Measurements from ENCODE around the gene DHRS4.
"Not testable (repeated sequence)": the region's sequence is repeated elsewhere in the genome, so short reads cannot be mapped to it uniquely, and the experiment has no call there.

Gene DHRS4

DNA sequence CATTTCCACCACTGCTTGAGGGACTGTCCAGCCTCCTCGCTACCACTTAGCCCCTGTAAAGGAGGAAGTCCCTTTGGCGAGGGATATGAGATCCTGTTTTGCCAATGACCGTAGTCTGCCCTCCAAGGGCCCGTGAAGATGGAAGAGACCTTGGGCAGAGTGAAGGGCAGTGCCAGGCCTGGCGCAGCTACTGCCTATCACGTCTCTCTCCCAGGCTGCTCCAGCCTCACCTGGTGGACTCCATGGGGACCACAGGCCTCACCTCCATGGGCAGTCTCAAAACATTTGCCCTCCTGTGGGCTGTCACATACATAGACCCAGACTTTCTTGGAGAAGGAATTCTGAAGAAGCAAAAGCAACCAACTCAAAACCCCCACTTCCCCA is 34.6 kb downstream of the DHRS4 start:
- DNase-seq: not testable (repeated sequence)

DNA sequence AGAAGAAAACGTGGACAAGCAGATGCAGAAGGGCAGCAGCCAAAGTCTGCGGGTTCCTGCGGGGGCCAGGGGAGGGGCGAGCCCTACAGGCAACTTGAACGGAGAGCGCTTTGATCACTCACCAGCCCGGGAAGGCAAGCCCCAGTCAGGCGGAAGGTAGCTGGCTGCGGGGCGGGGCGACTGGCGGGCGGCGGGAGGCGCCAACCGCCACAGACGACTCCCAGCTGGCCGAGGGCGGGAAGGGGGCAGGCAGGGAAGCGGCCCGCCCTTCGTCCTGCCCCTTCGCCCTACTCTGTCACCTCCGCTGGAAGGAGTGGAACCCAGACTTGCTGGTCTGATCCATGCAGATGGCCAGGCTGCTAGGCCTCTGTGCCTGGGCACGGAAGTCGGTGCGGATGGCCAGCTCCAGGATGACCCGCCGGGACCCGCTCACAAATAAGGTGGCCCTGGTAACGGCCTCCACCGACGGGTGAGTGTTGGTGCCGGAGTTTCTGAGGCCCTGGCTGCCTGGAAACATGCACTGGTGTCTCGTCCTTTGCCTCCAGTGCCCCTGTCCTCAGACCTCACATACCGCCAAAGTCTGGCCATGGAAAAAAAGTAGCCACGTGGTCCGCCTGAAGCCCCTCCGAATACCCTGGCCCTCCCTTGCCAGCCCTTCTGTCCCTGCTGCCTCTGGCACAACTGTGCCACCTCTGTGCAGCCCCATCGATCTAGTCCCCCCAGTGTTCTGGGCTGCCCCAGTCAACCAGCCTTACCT is 35.2 kb downstream of the DHRS4 start, which contains the start of gene DHRS4L2:
Gene DHRS4L2 (plus strand): TSS at position 323 of the 757 bp plus-strand sequence. CDS start 19 bp downstream, at position 342.
- DNase-seq: peak; percentile 68

DNA sequence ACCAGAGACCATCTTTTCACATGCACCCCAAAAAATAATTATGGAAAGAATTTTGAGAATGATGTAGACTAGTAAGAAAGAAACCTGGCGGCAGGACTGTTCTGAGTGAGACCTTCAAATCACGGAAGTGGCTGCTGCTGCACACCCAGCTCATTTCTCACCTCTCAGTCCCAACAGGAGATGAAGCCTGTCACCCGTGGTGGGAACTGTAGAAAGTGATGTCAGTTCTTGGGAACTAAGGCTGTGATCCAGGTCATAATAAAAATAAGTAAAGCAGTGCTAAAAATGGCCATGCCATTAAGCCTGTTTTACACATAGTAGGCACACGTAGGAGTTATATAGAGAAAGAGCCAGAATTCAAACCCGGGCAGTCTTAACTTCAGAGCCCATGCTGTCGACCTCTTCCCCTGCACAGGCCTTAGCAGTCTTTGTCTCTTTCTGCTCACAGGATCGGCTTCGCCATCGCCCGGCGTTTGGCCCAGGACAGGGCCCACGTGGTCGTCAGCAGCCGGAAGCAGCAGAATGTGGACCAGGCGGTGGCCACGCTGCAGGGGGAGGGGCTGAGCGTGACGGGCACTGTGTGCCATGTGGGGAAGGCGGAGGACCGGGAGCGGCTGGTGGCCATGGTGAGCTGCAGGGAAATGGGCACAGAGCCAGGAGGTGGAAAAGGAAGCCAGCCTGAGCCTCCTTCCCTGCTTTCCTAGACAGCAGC is 36.3 kb downstream of the DHRS4 start:
- DNase-seq: not testable (repeated sequence)

DNA sequence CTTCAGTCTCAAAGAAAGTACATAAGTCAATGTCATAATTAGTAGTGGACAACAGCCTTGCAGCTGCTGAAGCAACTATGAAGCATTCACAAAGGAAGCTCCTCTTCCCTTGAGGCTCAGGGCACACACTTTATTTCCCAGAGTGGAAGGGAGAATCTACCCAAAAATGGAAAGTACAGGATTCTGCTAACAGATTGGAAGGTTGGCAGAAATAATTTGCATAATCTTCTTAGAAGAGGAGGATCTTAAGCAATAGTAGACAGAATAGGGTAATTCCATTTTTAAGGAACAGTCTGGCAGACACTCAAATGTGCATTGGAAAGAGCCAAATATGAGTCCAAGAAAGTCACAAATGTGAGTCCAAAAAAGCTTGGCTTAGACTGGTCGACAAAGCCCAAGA is 37.4 kb downstream of the DHRS4 start:
- not testable (repeated sequence) for DNase-seq

DNA sequence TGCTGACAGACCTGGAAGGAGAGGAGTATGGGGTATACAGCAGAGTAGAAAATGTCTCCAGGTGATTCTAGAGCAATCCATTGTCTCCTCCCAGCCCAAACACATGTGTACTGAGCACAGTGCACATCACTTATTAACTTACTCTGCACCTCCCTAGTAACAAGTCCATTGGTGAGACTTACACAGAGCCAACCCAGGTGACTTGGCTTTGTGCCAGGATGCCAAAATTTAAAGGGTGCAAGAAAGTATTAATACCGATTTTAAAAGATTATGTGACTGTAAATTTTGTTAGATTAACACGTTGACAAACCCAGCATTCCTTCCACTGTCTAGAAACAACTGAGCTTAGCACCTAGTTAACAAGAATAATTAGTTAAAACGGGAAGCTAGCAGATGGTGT is 39.5 kb downstream of the DHRS4 start:
- not testable (repeated sequence) for DNase-seq

DNA sequence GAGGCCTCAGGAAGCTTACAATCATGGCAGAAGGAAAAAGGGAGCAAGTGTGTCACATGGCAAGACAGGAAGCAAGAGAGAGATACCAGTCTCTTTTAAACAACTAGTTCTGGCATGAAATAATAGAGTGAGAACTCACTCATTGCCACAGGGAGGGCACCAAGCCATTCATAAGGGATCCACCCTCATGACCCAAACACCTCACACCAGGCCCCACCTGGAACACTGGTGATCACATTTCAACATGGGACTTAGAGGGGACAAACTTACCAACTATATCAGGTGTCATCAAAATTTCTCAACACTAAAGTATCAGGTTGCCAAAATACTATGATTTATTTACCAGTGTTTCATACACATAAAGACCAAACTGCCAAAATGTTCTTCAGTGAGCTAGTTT is 42.4 kb downstream of the DHRS4 start:
- DNase-seq: not testable (repeated sequence)

DNA sequence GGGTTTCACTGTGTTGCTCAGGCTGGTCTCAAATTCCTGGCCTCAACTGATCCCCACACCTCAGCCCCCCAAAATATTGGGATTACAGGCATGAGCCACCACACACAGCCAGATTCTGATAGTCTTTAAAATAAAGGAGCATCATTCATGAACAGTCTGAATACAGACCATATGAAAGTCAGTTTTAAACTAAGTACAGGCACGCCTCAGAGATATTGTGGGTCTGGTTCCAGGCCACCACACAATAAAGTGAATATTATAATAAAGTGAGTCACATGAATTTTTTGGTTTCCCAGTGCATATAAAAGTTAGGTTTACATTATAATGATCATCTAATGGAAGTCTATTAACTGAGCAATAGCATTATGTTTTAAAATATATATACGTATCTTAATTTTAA is 43.3 kb downstream of the DHRS4 start:
- not testable (repeated sequence) for DNase-seq

DNA sequence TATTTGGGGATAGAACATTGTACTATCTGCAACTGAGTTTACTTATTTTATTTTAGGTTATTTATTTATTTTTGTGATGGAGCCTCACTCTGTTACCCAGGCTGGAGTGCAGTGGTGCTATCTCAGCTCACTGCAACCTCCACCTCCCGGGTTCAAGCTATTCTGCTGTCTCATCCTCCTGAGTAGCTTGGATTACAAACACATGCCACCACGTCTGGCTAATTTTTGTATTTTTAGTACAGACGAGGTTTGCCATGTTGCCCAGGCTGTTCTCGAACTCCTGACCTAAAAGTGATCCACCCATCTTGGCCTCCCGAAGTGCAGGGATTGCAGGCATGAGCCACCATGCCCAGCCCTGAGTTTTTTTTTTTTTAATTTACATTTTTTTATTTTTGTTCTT is 46.1 kb downstream of the DHRS4 start:
- not testable (repeated sequence) for DNase-seq

DNA sequence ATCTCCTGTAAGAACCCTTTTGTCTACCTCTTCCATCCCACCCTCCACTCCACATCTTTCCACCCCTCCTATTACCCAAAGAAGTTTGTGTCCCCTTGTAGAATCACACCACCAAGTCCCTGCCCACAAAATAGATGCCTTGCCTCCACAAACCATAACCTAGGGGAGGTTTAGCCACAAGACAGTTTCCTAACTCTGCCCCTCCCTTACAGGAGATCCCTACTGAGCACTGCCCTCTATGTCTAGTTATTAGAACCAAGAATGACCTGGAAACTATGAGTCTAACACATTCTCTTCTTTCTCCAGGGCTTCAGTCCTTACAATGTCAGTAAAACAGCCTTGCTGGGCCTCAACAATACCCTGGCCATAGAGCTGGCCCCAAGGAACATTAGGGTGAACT is 47.5 kb downstream of the DHRS4 start:
- not testable (repeated sequence) for DNase-seq

DNA sequence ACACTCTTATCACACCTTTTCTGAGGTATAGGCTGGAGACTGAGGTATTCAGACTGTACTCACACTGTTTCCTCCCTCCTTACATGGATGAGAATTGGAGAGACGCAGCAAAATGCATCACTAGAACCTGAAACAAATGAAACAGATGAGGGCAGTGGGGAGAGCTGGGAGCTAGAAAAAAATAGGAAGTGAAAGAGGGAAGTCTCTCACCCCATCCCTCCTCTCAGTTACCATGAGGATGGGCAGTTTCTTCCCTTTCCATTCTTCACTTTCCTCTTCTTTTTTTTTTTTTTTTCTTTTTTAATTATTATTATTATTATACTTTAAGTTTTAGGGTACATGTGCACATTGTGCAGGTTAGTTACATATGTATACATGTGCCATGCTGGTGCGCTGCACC is 48.1 kb downstream of the DHRS4 start:
- DNase-seq: not testable (repeated sequence)

DNA sequence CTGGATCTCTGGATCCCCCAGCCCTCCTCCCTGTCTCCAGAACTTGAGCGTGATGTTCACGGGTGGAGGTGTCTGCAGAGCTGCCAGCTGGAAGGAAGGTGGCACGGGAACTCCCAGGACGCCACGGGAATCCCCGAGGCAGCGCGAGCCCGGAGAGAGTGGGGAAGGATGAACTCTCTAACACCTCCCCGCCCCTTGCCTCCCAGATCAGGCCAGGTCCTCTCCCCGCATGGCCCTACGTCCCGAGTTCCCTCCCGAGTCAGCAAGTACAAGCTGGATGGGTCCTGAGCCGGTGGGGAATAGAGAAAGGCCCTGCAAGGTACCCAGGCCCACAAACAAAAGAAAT is 52.9 kb downstream of the DHRS4 start:
- not testable (repeated sequence) for DNase-seq

DNA sequence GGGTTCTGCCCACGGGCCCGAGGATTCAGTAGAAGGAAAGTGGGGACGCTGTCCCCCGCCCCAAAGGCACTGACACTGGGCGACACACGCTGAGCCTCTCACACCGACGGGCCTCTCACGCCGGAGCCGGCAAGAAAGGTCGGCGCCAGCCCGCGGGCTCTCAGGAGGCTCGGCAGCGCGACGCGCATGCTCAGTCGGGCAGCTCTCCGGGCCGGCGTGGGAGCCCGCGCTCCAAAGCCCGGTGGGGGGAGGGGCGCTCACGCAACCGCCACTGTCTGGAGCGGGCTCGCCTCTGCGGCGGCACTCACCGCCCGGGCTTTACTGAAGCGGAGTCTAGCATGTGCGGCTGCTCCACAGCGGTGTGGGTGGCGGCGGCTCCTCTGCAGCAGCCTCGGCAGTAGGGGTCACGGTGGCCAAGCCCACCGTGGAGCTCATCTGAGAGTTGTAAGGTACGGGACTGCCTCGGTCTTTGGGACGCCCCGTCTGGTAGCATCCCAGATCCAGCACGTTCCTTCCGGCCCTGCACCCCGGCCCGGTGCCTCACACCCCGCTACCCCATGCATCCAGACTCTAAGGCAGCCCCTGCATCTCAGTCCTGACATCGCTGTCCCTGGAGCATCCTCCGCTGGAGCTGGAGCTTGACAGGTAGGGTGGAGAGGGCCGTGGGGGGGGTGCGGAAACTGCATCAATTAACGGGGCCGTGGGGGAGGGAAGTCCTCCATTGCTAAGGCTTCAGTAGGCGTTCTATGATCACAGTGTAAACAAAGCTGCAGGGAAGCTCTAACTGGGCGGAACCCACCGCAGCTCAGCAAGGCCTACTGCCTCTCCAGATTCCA is 53.5 kb downstream of the DHRS4 start:
- DNase-seq: peak; percentile 64

DNA sequence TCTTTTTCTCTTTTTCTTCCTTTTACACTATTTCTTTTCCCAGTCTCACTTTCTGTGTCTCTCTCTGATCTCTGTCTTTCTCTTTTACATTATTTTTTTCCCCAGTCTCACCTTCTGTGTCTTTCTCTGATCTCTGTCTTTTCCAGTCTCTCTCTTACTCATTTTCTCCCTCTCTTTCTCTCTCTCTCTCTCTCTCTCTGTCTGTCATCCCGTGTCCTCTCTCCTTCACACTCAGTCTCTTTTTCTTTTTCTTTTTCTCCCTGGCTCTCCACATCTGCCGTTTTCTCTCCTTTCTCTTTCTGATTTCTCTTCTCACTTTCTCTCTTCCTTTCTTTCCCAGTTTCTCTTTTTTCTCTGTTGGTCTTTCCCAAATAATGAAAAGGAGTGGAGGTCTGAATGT is 57.5 kb downstream of the DHRS4 start:
- DNase-seq: no peak

DNA sequence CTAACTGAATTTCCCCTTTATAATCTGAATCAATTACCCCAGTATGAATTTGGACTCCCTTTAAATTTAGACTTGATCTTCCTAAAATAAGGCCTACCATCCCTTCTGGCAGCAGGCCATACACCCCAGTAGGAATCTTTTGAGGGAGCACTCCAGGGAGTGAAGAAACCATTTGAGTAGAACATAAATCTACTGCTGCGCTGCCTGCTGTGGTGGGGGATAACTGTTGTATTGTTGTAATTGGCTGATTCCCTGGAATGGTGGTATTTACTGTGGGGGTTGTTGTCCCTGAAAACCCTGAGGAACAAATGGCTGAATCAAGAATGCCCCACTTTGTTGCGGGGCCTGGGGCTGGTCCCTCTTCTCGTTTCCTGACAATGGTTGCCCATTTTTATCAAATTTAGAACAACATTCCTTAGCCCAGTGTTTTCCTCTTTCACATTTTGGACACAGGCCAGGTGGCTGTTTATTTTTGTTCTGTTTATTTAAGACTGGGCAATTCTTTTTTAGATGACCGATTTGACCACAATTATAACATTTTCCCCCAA is 59.2 kb downstream of the DHRS4 start:
- not testable (repeated sequence) for DNase-seq

DNA sequence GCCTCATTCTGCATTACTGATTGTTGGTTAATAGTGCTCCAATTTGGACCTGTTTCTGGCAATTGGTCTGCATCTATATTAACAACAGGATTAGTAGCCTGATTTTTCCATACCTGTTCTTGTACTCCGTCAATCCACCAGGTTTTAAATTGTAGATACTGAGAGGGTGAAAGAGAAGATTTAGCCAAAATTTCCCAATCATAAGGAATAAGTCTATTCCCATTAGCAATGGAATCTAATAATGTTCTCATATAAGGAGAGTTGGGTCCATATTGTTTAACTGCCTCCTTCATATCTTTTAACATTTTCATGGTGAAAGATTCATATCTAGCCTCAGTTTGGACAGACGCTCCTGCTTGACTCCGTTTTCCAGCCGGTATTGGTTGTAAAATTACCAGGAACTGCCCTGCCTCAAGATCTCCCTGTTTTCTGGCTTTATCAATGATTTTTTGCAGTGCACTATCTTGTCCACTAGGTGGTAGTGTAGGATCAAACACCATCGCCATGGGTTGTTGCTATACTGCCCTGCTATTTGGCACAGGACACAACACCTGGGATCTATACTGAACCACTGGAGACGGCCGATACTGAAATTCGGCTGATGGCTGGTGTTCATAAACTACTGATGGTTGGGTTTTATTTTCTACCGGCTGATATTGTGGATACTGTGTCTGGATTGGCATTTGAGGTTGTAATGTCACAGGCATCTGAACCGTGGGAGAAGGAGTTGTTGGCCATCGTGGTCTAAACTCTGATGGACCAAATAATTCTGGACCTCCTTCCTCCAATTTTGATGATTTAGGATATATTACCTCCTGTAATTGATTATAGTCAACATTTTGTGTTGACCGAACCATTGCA is 60.3 kb downstream of the DHRS4 start:
- peak; percentile 18 for DNase-seq

DNA sequence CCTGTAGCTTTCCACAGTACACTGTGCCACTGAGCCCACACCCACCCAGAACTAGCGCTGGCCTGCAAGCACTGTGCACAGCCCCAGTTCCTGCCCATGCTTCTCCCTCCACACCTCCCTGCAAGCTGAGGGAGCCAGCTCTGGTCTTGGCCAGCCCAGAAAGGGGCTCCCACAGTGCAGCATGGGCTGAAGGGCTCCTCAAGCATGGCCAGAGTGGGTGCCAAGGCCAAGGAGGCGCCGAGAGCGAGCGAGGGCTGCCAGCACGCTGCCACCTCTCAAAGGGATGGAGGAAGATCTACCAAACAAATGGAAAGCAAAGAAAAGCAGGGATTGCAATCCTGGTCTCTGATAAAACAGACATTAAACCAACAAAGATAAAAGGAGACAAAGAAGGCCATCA is 62.2 kb downstream of the DHRS4 start:
- DNase-seq: not testable (repeated sequence)
